Neural cell (in vitro differentiated cells): Measurements from ENCODE around the gene PTGER1. TPM values are rescaled to one million over a fixed set of nuclear protein-coding genes. Genes with fewer than 3 reads are reported as not detected.

Source experiments
- H2AFZ ChIP-seq: fragments of 200-600, 300-800 bp; sonication (generic), shearing (Covaris generic); 2 replicates; pipeline ENCODE4 v1.6.0; 2014; ENCODE audit warnings: low read depth, mild to moderate bottlenecking, antibody characterized with exemption, low read length, moderate library complexity
- H3F3A ChIP-seq: fragments of 200-600 bp; shearing (Covaris generic); 2 replicates; pipeline ENCODE4 v1.6.1; 2016; ENCODE audit warnings: mild to moderate bottlenecking, moderate library complexity, mixed read lengths, antibody characterized with exemption, low read length; ENCODE audit not compliant: insufficient read depth, poor library complexity, severe bottlenecking
- H3K27ac ChIP-seq: fragments of 200-600, 300-800 bp; sonication (generic), shearing (Covaris generic); 2 replicates; pipeline ENCODE4 v1.5.1; 2014; ENCODE audit warnings: mild to moderate bottlenecking, low read length, moderate library complexity
- H3K27me3 ChIP-seq: fragments of 300-800, 200-600 bp; sonication (generic), shearing (Covaris generic); 2 replicates; pipeline ENCODE4 v1.6.0; 2014; ENCODE audit warnings: mild to moderate bottlenecking, low read depth, low read length, moderate library complexity; ENCODE audit not compliant: insufficient read depth
- H3K36me3 ChIP-seq: fragments of 300-800, 200-600 bp; sonication (generic), shearing (Covaris generic); 2 replicates; pipeline ENCODE4 v1.5.1; 2014; ENCODE audit warnings: mild to moderate bottlenecking, antibody characterized with exemption, low read length, moderate library complexity; ENCODE audit not compliant: insufficient read depth
- H3K4me2 ChIP-seq: fragments of 300-800, 200-600 bp; sonication (generic), shearing (Covaris generic); 2 replicates; pipeline ENCODE4 v1.6.0; 2014; ENCODE audit warnings: mild to moderate bottlenecking, low read length
- H3K4me3 ChIP-seq: fragments of 300-800, 200-600 bp; sonication (generic), shearing (Covaris generic); 2 replicates; pipeline ENCODE4 v1.5.1; 2014; ENCODE audit warnings: mild to moderate bottlenecking, low read length, moderate library complexity
- H3K79me2 ChIP-seq: fragments of 200-600 bp; shearing (Covaris generic); replicated peaks from 2 replicates; pipeline ENCODE4 v1.6.0; 2014; ENCODE audit warnings: mild to moderate bottlenecking, low read length, moderate library complexity; ENCODE audit not compliant: insufficient read depth
- H3K9ac ChIP-seq: fragments of 300-800, 200-600 bp; sonication (generic), shearing (Covaris generic); 2 replicates; pipeline ENCODE4 v1.6.1; 2016; ENCODE audit warnings: mild to moderate bottlenecking, low read length, mixed read lengths
- H3K9me2 ChIP-seq: fragments of 200-600 bp; shearing (Covaris generic); 2 replicates; pipeline ENCODE4 v1.6.1; 2016; ENCODE audit warnings: mild to moderate bottlenecking, low read length, mixed read lengths; ENCODE audit not compliant: insufficient read depth
- H3K9me3 ChIP-seq: fragments of 200-600, 300-800 bp; sonication (generic), shearing (Covaris generic); 2 replicates; pipeline ENCODE4 v1.6.1; 2016; ENCODE audit warnings: mild to moderate bottlenecking, mixed run types, low read length, moderate library complexity, mixed read lengths
- H4K20me1 ChIP-seq: fragments of 200-600 bp; shearing (Covaris generic); 2 replicates; pipeline ENCODE4 v1.6.1; 2016; ENCODE audit warnings: mild to moderate bottlenecking, mixed run types; ENCODE audit not compliant: insufficient read depth
- EP300 ChIP-seq: fragments of 450-650 bp; conservative IDR thresholded peaks from 2 replicates; pipeline ENCODE4 v1.6.1; 2014; ENCODE audit warnings: antibody characterized with exemption, mild to moderate bottlenecking, moderate library complexity; ENCODE audit not compliant: poor library complexity, severe bottlenecking
- EZH2 ChIP-seq: fragments of 200-600, 300-800 bp; shearing (Covaris generic), sonication (generic); IDR thresholded peaks from 2 replicates; pipeline ENCODE4 v1.6.1; 2014; ENCODE audit warnings: antibody characterized with exemption, low read length, borderline replicate concordance, mild to moderate bottlenecking; ENCODE audit not compliant: insufficient read depth, poor library complexity, severe bottlenecking
- MXI1 ChIP-seq: fragments of 450-650 bp; conservative IDR thresholded peaks from 2 replicates; pipeline ENCODE4 v1.6.1; 2014; ENCODE audit warnings: antibody characterized with exemption, mild to moderate bottlenecking; ENCODE audit not compliant: poor library complexity, severe bottlenecking
- POLR2AphosphoS5 ChIP-seq: IDR thresholded peaks from 2 replicates; pipeline ENCODE4 v1.6.1; 2012
- RAD21 ChIP-seq: fragments of 450-650 bp; conservative IDR thresholded peaks from 2 replicates; pipeline ENCODE4 v1.6.1; 2014; ENCODE audit warnings: antibody characterized with exemption, mild to moderate bottlenecking, moderate library complexity
- SMC3 ChIP-seq: fragments of 450-650 bp; conservative IDR thresholded peaks from 2 replicates; pipeline ENCODE4 v1.6.1; 2014; ENCODE audit warnings: antibody characterized with exemption, mild to moderate bottlenecking, moderate library complexity; ENCODE audit not compliant: poor library complexity
- TAF1 ChIP-seq: IDR thresholded peaks from 2 replicates; pipeline ENCODE4 v1.6.1; 2012; ENCODE audit warnings: low read depth
- polyA plus RNA-seq: library from polyadenylated mRNA; depleted of rRNA; stranded (reverse); fragments of >200 nt; gene quantifications from 2 replicates; pipeline ENCODE4 v1.2.3, GENCODE V29; 2014
- TF ChIP-seq, protein P1 (sequence below): fragments of 450-650 bp; IDR thresholded peaks from 2 replicates; pipeline ENCODE4 v1.5.1; 2014; ENCODE audit warnings: antibody characterized with exemption, mild to moderate bottlenecking, moderate library complexity; ENCODE audit not compliant: poor library complexity, severe bottlenecking
- TF ChIP-seq, protein P2 (sequence below): IDR thresholded peaks from 2 replicates; pipeline ENCODE4 v1.6.1; 2012; ENCODE audit warnings: borderline replicate concordance

The PTGER1 gene
- polyA plus RNA-seq, 1 donor from 2014 or later, result not detected

DNA sequence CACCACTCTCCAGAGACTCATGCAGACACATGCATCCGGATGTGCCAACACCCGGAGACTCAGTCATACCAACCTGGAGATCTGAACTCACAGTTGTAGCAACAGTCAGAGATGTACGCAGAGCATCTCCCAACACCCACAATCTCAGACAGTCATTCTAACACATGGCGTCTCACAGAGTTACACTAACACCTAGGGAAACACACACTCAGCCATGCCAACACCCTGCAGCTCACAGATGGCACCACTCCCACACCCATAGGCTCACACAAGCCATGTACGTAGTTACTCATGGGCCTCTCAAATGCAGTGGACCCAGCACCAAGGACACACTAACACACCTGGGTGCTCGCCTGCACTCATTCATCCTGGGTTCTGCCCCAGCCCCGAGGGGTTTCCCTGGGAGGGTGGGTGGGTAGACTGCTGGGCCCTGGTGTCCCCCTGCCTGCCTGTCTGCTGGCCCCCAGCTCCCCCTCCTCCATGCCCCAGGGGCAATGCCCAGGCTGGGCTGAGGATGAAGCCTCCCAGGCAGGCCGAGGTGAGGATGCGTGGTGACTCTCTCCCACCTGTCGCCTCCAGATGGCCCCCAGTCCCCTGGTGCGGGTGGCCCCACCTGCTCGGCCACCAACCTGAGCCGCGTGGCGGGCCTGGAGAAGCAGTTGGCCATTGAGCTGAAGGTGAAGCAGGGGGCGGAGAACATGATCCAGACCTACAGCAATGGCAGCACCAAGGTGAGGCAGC is 32.1 kb downstream of the PTGER1 start:
- Histone ChIP-seq H3K27ac (no peak overlapping the region), H3K36me3 (peaks cover 9% of the 10 kb centered on the region)

DNA sequence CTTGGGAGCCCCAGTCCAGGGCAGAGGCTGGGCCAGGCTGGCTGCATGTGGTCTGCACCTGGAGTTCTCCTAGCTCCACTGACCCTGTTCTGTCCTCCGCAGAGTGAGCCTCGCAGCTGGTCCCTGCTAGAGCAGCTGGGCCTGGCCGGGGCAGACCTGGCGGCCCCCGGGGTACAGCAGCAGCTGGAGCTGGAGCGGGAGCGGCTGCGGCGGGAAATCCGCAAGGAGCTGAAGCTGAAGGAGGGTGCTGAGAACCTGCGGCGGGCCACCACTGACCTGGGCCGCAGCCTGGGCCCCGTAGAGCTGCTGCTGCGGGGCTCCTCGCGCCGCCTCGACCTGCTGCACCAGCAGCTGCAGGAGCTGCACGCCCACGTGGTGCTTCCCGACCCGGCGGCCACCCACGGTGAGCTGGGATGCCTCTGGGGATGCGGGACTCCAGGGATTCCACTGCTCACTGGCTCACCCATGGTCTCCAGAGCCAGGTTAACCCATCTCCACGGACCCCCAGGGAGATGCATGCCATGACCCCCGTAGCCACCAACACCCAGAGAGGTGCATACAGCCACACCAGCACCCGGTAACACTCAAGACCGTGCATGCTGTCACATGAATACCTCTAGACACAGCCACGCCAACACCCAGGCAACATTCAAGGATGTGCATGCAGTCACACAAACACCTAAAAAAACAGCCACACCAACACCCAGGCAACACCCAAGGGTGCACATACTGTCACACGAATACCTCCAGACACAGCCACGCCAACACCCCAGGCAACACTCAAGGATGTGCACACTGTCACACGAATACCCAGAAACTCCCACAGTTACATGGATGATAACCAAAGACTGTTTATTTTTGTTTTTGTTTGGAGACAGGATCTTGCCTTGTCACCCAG is 33.9 kb downstream of the PTGER1 start:
- peaks cover 5% of the 10 kb centered on the region for H3K79me2 ChIP-seq
- no peaks in the 10 kb centered on the region for H3K9me3 ChIP-seq
- H3K36me3 ChIP-seq, result peaks cover 9% of the 10 kb centered on the region

More for the DNA sequence above, 32.1 kb downstream of the PTGER1 start:
- no peaks in the 10 kb centered on the region for H4K20me1 ChIP-seq
- H3K9me3 ChIP-seq, result no peaks in the 10 kb centered on the region
- no peak overlapping the region for H2AFZ ChIP-seq
- no peak overlapping the region for H3K4me3 ChIP-seq
- H3K27me3 ChIP-seq, result no peaks in the 10 kb centered on the region
- H3K9ac ChIP-seq, result no peak overlapping the region
- H3F3A ChIP-seq, result no peaks in the 10 kb centered on the region
- TF ChIP-seq MXI1 (no peak), EP300 (no peak), SMC3 (no peak), TAF1 (no peak), RAD21 (no peak), EZH2 (no peak), POLR2AphosphoS5 (no peak)
- TF ChIP-seq, protein P1, sequence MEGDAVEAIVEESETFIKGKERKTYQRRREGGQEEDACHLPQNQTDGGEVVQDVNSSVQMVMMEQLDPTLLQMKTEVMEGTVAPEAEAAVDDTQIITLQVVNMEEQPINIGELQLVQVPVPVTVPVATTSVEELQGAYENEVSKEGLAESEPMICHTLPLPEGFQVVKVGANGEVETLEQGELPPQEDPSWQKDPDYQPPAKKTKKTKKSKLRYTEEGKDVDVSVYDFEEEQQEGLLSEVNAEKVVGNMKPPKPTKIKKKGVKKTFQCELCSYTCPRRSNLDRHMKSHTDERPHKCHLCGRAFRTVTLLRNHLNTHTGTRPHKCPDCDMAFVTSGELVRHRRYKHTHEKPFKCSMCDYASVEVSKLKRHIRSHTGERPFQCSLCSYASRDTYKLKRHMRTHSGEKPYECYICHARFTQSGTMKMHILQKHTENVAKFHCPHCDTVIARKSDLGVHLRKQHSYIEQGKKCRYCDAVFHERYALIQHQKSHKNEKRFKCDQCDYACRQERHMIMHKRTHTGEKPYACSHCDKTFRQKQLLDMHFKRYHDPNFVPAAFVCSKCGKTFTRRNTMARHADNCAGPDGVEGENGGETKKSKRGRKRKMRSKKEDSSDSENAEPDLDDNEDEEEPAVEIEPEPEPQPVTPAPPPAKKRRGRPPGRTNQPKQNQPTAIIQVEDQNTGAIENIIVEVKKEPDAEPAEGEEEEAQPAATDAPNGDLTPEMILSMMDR, result no peak
- TF ChIP-seq, protein P2, sequence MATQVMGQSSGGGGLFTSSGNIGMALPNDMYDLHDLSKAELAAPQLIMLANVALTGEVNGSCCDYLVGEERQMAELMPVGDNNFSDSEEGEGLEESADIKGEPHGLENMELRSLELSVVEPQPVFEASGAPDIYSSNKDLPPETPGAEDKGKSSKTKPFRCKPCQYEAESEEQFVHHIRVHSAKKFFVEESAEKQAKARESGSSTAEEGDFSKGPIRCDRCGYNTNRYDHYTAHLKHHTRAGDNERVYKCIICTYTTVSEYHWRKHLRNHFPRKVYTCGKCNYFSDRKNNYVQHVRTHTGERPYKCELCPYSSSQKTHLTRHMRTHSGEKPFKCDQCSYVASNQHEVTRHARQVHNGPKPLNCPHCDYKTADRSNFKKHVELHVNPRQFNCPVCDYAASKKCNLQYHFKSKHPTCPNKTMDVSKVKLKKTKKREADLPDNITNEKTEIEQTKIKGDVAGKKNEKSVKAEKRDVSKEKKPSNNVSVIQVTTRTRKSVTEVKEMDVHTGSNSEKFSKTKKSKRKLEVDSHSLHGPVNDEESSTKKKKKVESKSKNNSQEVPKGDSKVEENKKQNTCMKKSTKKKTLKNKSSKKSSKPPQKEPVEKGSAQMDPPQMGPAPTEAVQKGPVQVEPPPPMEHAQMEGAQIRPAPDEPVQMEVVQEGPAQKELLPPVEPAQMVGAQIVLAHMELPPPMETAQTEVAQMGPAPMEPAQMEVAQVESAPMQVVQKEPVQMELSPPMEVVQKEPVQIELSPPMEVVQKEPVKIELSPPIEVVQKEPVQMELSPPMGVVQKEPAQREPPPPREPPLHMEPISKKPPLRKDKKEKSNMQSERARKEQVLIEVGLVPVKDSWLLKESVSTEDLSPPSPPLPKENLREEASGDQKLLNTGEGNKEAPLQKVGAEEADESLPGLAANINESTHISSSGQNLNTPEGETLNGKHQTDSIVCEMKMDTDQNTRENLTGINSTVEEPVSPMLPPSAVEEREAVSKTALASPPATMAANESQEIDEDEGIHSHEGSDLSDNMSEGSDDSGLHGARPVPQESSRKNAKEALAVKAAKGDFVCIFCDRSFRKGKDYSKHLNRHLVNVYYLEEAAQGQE, result no peak
- H3K9me2 ChIP-seq, result no peaks in the 10 kb centered on the region
- no peaks in the 10 kb centered on the region for H3K79me2 ChIP-seq
- H3K4me2 ChIP-seq, result no peak overlapping the region

More for the DNA sequence above, 33.9 kb downstream of the PTGER1 start:
- Histone ChIP-seq H3K4me3 (no peak overlapping the region), H3K27ac (no peak overlapping the region), H3K9ac (no peak overlapping the region), H3K27me3 (no peaks in the 10 kb centered on the region), H3K4me2 (no peak overlapping the region), H2AFZ (no peak overlapping the region), H4K20me1 (no peaks in the 10 kb centered on the region), H3K9me2 (no peaks in the 10 kb centered on the region), H3F3A (no peaks in the 10 kb centered on the region)
- TF ChIP-seq TAF1 (no peak), EZH2 (no peak)
